HCT116 (cell line): ENCODE results near the gene KHNYN. TPM values are rescaled to one million over a fixed set of nuclear protein-coding genes. Genes with fewer than 3 reads are reported as not detected.

ENCODE experiments used
- ATAC-seq: fragments of 200-7000 bp; cut with Tn5 transposase; 2 replicates; pipeline ENCODE4 v1.9.1; 2020; ENCODE audit warnings: mild to moderate bottlenecking, moderate library complexity
- BruUV-seq: library from RNA; stranded (reverse); fragments of 400-500 nt; replicated peaks from 2 replicates; lab custom pipeline; 2021; lab: Mats Ljungman, UMichigan
- CTCF ChIA-PET: fragments of 300-600 bp; sonication (Branson Sonifier 250); formaldehyde crosslinking; loops from one replicate; lab custom pipeline; 2021; ENCODE audit warnings: antibody characterized with exemption; lab: Charles Lee
- POLR2A ChIA-PET: fragments of 300-600, 350-600 bp; sonication (Branson Sonifier 250); formaldehyde crosslinking; loops from one replicate; lab custom pipeline; 2021; ENCODE audit warnings: antibody characterized with exemption; lab: Charles Lee
- RAD21 ChIA-PET, 2 experiments: fragments of 300-600 bp; sonication (Branson Sonifier 250); formaldehyde crosslinking; loops; one replicate each; lab custom pipeline; 2023; ENCODE audit warnings: low total read pairs in 2 of 2; ENCODE audit not compliant: uncharacterized antibody in 2 of 2, unreplicated experiment in 2 of 2, low non-redundant PET in 1 of 2; lab: Charles Lee
- DNase-seq: peaks from one replicate; pipeline ENCODE4 v3.0.0-alpha.2; 2010; ENCODE audit warnings: low read depth, low spot score
- H2AFZ ChIP-seq: fragments of 200-600 bp; shearing (Covaris generic), sonication (generic); 2 replicates; pipeline ENCODE4 v1.6.1; 2017; ENCODE audit warnings: low read depth, mixed run types, mixed read lengths, antibody characterized with exemption, low read length; ENCODE audit not compliant: poor library complexity, severe bottlenecking
- H3K27ac ChIP-seq: 2 replicates; pipeline ENCODE4 v1.5.1; 2012; ENCODE audit warnings: low read depth, low read length
- H3K27me3 ChIP-seq: fragments of 200-600 bp; sonication (generic); 2 replicates; pipeline ENCODE4 v1.6.1; 2016; ENCODE audit warnings: mixed run types, low read length, mixed read lengths; ENCODE audit not compliant: insufficient read depth
- H3K36me3 ChIP-seq, 2 experiments: fragments of 200-500 bp in 1 of 2; fragments of 200-600 bp in 1 of 2; sonication (Bioruptor generic) in 1 of 2; sonication (generic) in 1 of 2; 2 replicates each; pipeline versions ENCODE4 v1.5.1 to v1.6.1; 2014 to 2016; ENCODE audit warnings: low read length in 2 of 2, inconsistent platforms in 1 of 2, mixed read lengths in 1 of 2, mixed run types in 1 of 2; ENCODE audit not compliant: insufficient read depth in 2 of 2, control insufficient read depth in 1 of 2
- H3K4me1 ChIP-seq, 2 experiments: fragments of 200-600 bp in 1 of 2; sonication (generic) in 1 of 2; 2 replicates each; pipeline versions ENCODE4 v1.5.1 to v1.6.1; 2012 to 2017; ENCODE audit warnings: low read length in 2 of 2, inconsistent platforms in 1 of 2, mild to moderate bottlenecking in 1 of 2, mixed read lengths in 1 of 2, mixed run types in 1 of 2, moderate library complexity in 1 of 2; ENCODE audit not compliant: insufficient read depth in 2 of 2, control insufficient read depth in 1 of 2
- H3K4me2 ChIP-seq: fragments of 200-600 bp; sonication (generic); 2 replicates; pipeline ENCODE4 v1.6.1; 2017; ENCODE audit warnings: mixed run types, low read length, mixed read lengths
- H3K4me3 ChIP-seq, 2 experiments: fragments of 200-600 bp in 1 of 2; sonication (generic) in 1 of 2; replicated peaks in 1 of 2; 2 replicates each; pipeline ENCODE4 v1.5.1; 2011 to 2016; ENCODE audit warnings: low read length in 2 of 2, control low read depth in 1 of 2, low read depth in 1 of 2, mild to moderate bottlenecking in 1 of 2, mixed read lengths in 1 of 2, mixed run types in 1 of 2
- H3K79me2 ChIP-seq: fragments of 200-600 bp; sonication (generic); 2 replicates; pipeline ENCODE4 v1.6.1; 2017; ENCODE audit warnings: mild to moderate bottlenecking, mixed run types, low read length, moderate library complexity, mixed read lengths; ENCODE audit not compliant: insufficient read depth
- H3K9ac ChIP-seq: fragments of 200-600 bp; sonication (generic); 2 replicates; pipeline ENCODE4 v1.6.1; 2016; ENCODE audit warnings: low read length, mixed read lengths
- H3K9me2 ChIP-seq: fragments of 200-600 bp; sonication (generic), shearing (Covaris generic); 2 replicates; pipeline ENCODE4 v1.6.1; 2017; ENCODE audit warnings: mixed run types, mild to moderate bottlenecking, moderate library complexity; ENCODE audit not compliant: insufficient read depth
- H3K9me3 ChIP-seq, 2 experiments: fragments of 200-500 bp in 1 of 2; fragments of 200-600 bp in 1 of 2; sonication (Bioruptor generic) in 1 of 2; sonication (generic) in 1 of 2; 2 replicates each; pipeline ENCODE4 v1.6.1; 2014 to 2017; ENCODE audit warnings: low read length in 2 of 2, mixed read lengths in 2 of 2, inconsistent platforms in 1 of 2, low read depth in 1 of 2, mild to moderate bottlenecking in 1 of 2, mixed run types in 1 of 2, moderate library complexity in 1 of 2; ENCODE audit not compliant: control insufficient read depth in 1 of 2, insufficient read depth in 1 of 2
- H4K20me1 ChIP-seq: fragments of 200-600 bp; sonication (generic), shearing (Covaris generic); 2 replicates; pipeline ENCODE4 v1.6.1; 2017; ENCODE audit warnings: mixed run types, mild to moderate bottlenecking, moderate library complexity; ENCODE audit not compliant: insufficient read depth
- ATF3 ChIP-seq: IDR thresholded peaks from 2 replicates; pipeline ENCODE4 v1.6.1; 2012
- CBX3 ChIP-seq: IDR thresholded peaks from 2 replicates; pipeline ENCODE4 v1.6.1; 2012; ENCODE audit warnings: low read depth
- EGR1 ChIP-seq: IDR thresholded peaks from 2 replicates; pipeline ENCODE4 v1.6.1; 2012; ENCODE audit warnings: low read depth
- ELF1 ChIP-seq: IDR thresholded peaks from 2 replicates; pipeline ENCODE4 v1.6.1; 2012; ENCODE audit warnings: low read depth, borderline replicate concordance
- FOSL1 ChIP-seq: IDR thresholded peaks from 2 replicates; pipeline ENCODE4 v1.6.1; 2012; ENCODE audit warnings: low read depth
- POLR2A ChIP-seq: IDR thresholded peaks from 2 replicates; pipeline ENCODE4 v1.7.0; 2011; ENCODE audit warnings: borderline replicate concordance; ENCODE audit not compliant: insufficient read depth, insufficient read length; ENCODE audit errors: extremely low read depth
- POLR2AphosphoS5 ChIP-seq: IDR thresholded peaks from 2 replicates; pipeline ENCODE4 v1.6.1; 2011; ENCODE audit warnings: mild to moderate bottlenecking, low read depth, low read length, moderate library complexity
- RAD21 ChIP-seq: IDR thresholded peaks from 2 replicates; pipeline ENCODE4 v1.6.1; 2012; ENCODE audit warnings: low read depth, mild to moderate bottlenecking
- REST ChIP-seq: IDR thresholded peaks from 2 replicates; pipeline ENCODE4 v1.6.1; 2012; ENCODE audit warnings: low read depth
- SIN3A ChIP-seq: IDR thresholded peaks from 2 replicates; pipeline ENCODE4 v1.6.1; 2012; ENCODE audit warnings: low read depth
- TCF7L2 ChIP-seq: IDR thresholded peaks from 2 replicates; pipeline ENCODE4 v1.7.0; 2011; ENCODE audit warnings: borderline replicate concordance, inconsistent platforms; ENCODE audit not compliant: insufficient read depth, insufficient read length; ENCODE audit errors: extremely low read depth
- YY1 ChIP-seq: IDR thresholded peaks from 2 replicates; pipeline ENCODE4 v1.6.1; 2011; ENCODE audit warnings: low read length, low read depth, moderate library complexity, mild to moderate bottlenecking; ENCODE audit not compliant: insufficient replicate concordance; ENCODE audit errors: extremely low read depth
- ZNF274 ChIP-seq: fragments of 200-500 bp; sonication (Bioruptor generic); IDR thresholded peaks from 2 replicates; pipeline ENCODE4 v1.6.1; 2014; ENCODE audit warnings: mild to moderate bottlenecking, low read depth, low read length, inconsistent platforms
- intact Hi-C: fragments of 100-400 bp; cut with micrococcal nuclease; formaldehyde crosslinking; loops from 2 replicates; pipeline ENCODE4 v1.10.0; 2022
- total RNA-seq: library from RNA; stranded (reverse); gene quantifications from one replicate; pipeline ENCODE4 v1.2.1, GENCODE V29; 2021; ENCODE audit not compliant: unreplicated experiment

Gene KHNYN
- total RNA-seq, 1 experiment from 2014 or later, result 50.1 TPM

- POLR2A ChIA-PET, result interaction anchor here (1.4 kb wide), 1 partner anchor 68 kb away, joined by 4 read pairs; no protein-coding TSS in a partner anchor
- Histone ChIP-seq H4K20me1 (no peaks in the 10 kb centered on the region), H2AFZ (no peak overlapping the region), H3K9me3 (no peaks in the 10 kb centered on the region), H3K4me1 (peaks cover 8 to 18% of the 10 kb centered on the region in 2 experiments), H3K9me2 (no peaks in the 10 kb centered on the region), H3K4me3 (no peak overlapping the region), H3K4me2 (no peak overlapping the region), H3K36me3 (peaks cover 23 to 29% of the 10 kb centered on the region in 2 experiments; a peak in 3 of 4 replicates)
- DNase-seq (no peak), ATAC-seq (no peak)
- intact Hi-C loops, result loop anchor here (10.0 kb wide), 1 partner anchor 220 kb away; the partner anchor contains the start of genes CHMP4A and MDP1
- BruUV-seq, result no TSS peak
- RAD21 ChIA-PET, result no interaction called here
- TF ChIP-seq ATF3, result no peak
- no peak for TF ChIP-seq CBX3
- TF ChIP-seq EGR1, result no peak
- TF ChIP-seq ELF1, result no peak
- TF ChIP-seq POLR2A, result no peak
- no peak for TF ChIP-seq TCF7L2
- no peak for TF ChIP-seq RAD21
- TF ChIP-seq FOSL1, result no peak
- no peak for TF ChIP-seq ZNF274
- no peak for TF ChIP-seq YY1
- no peak for TF ChIP-seq REST
- TF ChIP-seq POLR2AphosphoS5, result no peak
- TF ChIP-seq SIN3A, result no peak
- TF ChIP-seq, all 23 proteins: peak for 0
- Histone ChIP-seq H3K27me3 (no peaks in the 10 kb centered on the region), H3K27ac (no peak overlapping the region), H3K79me2 (peaks cover 21% of the 10 kb centered on the region), H3K9ac (no peak overlapping the region)
- CTCF ChIA-PET, result interaction anchor here (4.6 kb wide), 1 partner anchor 102 kb away, joined by 82 read pairs; no protein-coding TSS in a partner anchor
These were observed 4.9 kb downstream of the KHNYN start for GRCh38 chr14:24434676-24435075.
